HG02798 (cell line): Measurements from ENCODE around the gene LRRN3.

Source experiments
- ATAC-seq: cut with Tn5 transposase; IDR thresholded peaks from one replicate; pipeline ENCODE4 v1.9.1; 2021; ENCODE audit warnings: mild to moderate bottlenecking; ENCODE audit not compliant: unreplicated experiment, poor library complexity

Gene LRRN3

DNA sequence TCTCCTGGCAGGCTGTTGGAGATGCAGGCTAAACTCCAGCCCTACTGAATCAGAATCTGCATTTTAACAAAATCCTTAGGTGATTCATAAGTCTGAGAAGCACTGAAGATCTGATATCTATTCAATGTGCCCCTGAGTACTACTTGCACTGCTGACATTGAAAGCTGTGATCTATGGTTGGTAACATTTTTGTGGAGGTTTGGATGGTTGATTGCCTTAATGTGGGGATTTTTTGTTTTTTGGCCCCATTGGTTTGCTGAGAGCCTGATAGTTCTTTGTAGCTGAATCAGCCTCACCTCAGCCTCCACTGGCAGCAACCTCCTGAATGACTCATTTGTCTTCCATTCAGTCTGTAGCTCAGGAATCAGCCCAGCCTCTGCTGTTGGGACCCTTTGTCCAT is 14.7 kb upstream of the LRRN3 start:
- ATAC-seq = no peak

DNA sequence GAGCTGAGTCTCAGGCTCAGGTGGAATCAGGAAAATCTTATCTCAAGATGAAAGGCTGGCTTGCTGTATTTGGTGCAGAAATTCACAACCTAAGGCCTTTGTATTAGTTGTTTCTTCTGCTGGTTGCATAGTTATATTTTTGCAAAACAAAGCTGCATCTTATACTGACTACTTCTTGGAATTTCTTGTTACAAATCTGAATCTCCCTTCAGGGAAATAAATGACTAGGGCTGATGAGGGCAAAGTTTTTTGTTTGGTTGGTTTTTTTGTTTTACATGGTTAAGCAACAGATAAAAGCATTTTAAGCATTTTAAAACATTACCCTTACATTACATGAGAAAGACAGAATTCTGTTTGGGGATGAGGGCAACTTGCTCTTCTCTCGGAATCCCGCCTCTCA is 13.9 kb upstream of the LRRN3 start:
- no peak for ATAC-seq

DNA sequence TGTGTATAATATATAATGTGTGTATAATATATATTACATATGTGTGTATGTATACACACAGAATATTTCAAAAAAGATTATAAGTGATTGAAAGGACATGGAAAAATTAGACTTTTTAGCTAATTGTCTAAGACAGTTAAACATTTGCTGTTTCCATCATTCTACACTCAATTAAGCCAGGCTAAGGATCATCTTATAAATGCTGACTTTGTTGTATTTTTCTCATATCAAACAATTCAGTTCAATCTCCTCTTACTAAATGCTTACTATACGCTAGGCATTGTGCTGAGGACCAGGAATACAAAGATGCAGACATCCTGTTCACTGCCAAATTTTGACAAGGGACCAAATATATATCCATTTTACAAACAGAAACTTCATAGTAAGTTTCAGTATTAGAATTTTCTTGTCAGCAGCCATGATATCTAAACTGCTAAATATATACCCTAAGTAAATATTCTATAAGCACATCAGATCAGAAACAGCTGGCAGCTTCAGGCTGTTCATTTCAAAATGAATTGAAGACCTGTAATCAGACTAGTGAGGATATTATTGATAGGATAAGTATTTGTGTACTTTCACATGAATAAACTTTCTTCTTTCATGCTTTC is 10.3 kb upstream of the LRRN3 start:
- no peak for ATAC-seq

DNA sequence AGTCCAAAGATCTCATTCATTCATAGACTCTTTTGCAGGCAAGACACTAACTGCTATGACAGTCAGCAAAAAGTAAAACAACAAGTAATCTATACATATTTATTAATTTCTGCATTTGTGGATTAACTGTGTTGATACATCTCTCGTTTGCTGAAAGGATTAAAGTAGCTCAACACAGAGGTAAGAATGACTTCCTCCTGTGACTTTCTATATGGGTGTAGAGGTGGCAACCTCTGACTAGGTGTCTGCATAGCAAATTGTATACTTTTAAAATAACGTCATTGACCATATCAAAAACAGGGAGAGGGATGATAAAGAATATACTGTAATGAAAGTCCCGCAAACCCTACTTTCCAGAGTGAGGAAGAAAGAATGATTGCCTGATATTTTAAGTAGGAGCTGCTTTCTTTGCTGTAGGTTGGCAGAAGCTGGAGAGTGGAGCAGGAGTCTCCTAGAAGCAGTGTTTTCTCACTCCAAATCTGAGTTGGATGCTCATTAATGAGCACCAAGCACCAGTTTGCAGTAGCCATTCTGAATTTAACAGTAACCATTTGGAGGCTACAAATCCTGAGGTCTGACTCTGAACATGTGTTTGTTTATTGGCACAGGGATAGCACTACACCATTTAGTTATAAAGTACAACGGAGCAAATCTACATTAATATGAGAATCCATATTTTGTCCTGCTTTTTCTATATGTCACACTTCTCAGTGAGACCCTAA is 9.2 kb upstream of the LRRN3 start:
- no peak for ATAC-seq

DNA sequence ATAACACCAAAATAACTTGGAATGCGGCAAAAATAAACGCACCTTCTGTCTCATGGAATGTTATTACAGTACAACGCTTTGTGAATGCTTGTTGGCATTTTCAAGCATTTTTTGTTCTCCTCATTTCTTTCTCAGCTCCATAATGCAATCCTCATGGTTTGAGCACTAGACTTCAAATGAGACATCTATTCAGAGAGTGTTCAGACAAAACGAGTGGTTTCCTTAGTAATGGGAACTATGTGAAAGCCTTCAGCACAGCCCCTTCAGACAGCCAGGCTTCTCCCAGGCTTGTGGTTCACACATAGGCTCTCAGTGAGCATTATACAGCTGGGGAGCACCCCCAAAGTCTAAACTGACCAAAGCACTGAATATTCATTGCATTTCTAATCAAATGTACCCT is 8.6 kb upstream of the LRRN3 start:
- ATAC-seq = no peak

DNA sequence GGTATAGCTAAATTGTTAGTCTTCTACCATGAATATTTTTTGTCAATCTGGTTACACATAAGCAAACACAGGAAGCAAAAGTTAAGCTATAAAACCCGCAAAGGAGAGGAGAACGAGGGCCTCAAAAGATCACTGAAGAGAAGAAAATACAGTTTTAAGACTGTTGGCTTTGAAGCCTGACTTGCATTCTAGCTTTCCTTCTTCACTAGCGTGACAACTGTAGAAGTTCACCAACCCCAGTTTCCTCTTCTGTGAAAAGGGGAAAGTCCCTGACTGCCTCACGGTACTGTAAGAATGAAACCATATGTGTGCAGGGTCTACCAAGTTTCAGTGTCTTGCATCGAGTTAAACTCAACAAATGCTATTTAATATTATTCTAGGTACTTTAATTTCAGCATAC is 7.5 kb upstream of the LRRN3 start:
- ATAC-seq = peak; percentile 99

DNA sequence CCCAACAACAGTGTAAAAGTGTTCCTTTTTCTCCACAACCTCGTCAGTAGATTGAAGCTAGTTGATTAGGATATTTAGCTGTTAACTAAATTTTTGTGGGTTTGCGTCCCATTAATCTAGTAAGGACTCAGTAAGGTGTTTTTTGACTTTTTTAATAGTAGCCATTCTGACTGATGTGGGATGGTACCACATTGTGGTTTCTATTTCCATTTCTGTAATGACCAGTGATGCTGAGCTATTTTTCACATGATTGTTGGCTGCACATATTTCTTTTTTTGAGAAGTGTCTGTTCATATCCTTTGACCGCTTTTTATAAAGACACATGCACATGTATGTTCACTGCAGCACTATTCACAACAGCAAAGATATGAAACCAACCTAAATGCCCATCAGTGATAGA is 5.6 kb upstream of the LRRN3 start:
- ATAC-seq = no peak

DNA sequence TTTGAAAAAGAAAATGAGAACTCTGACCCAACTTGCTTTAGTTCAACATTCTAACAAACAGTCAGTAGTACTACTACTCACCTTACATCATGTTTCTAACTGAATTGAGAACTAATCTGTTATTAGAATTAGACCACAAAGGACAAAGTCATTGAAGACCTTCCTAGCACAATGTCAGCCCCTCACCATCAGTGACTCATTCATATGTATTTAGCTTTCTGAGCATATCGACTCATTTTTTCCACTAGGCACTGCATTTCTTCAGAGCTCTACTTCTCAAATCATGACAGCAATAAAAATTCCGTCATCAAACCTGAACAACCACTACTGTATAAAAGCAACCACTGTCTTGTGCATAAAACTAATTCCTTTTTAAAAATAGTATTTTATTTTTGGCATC is 4.4 kb upstream of the LRRN3 start:
- no peak for ATAC-seq

DNA sequence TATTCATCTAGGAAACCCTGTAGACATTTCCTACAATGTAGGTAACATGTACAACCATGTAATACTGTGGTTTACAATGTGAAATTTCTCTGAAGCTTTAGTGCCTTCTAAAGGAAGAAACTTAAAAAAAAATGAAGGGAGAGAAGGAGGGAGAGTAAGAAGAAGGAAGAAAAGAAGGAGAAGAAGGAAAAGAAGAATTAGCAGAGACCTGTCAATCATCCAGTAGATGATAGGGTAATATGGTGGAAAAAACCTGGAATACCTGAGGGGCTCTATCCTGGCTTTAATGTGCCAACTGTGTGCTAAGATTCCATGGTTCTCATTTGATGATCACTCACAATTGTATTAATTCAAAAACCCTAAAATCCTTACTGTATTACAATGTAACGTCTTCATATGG is 2.6 kb upstream of the LRRN3 start:
- no peak for ATAC-seq

DNA sequence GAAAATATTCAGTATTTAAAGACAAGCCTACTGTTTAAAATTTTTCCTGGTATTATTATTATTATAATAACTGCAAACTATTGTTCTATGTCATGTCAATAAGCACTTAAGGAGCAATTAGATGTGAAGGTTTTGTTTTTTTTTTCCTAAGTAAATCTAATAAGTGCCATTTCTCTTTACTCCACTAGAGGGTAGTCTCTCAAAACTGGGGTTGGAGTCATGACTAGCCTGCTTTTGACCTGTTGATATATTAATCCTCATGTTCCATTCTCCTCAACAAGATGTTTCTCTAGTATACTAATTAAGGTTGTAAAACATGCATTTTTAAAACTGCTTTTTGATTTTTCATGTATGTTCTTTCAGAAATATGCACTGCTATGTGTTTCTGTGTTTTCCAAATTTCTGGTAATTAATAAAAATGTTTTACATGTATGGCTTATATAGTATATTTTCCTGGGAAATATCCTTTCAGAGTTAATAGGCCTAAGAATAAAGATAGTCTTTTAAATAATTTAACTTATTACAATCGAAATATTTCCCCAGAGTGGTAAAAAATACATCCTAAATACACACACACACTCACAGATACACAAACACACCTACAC is 1.0 kb upstream of the LRRN3 start:
- ATAC-seq = peak; percentile 55

DNA sequence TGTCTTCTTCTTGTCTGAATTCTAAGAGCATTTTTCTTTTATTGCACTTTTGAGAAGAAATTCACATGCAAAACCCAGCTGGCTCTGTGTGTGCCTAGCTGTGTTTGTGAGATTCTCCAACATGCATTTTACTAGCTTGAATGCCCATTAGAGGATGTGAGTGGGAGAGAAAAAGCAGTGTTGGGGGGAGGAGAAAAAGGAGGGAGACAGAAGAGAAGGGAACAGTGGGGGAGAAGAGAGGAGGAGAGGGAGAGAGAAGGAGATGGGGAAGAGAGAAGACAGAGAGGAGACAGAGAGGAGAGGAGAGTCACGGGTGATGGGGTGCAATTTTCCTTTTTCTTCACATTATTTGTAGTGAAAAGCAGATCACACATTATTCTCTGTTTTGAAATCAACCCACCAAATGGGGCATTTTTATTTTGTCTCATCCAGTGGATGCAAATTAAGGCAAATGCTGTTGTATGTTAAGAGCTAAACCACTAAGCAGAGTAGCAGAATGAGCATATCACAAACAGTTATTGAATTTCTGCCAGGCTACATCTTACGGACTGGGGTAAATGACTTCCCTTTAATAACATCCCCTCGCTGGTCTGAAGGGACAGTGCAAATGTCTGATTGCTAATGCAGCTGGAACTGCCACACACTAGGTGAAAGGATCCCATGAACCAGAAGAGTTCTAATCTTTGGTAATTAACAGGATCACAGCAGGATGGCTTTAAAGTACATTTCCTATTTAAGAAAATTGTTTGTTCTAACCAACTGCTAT is 849 bp downstream of the LRRN3 start:
- ATAC-seq = no peak

DNA sequence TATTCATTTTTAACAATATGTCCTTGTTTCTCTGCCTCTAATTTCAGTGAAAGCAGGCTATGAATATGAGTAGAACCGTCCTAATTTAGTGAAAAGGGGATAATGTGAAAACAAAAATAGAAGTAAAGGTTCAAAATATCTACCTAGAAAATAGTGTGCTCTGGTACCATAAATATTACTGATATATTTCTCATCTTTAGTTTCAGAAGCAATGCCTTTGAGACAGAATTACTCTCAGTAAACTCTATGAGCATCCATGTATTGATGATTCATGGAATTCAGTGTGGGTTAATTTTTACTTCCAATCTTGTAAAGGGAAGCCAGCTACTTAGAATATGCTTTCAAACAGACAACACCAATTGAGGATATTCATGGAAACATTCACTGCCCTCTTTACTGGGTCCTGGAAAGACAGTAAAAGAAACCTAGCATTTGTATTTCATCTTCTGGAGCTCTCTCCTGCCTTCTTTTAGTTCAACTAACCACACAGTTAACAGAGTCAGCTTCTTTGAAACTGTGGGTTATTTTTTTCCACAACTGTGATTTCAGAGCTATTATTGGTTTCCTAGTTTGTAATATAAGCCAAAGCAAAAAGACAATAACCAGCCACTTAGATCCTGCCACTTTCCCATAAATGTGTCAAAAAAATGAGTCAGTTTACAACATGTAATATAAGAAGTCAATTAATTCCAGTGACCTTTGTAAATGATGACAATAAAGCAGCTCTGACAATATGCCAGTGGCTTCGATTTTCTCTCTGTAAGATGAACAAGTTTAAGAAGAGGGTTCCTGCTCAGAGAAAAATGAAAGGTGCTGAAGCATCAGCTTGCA is 1.7 kb downstream of the LRRN3 start:
- peak; percentile 41 for ATAC-seq

DNA sequence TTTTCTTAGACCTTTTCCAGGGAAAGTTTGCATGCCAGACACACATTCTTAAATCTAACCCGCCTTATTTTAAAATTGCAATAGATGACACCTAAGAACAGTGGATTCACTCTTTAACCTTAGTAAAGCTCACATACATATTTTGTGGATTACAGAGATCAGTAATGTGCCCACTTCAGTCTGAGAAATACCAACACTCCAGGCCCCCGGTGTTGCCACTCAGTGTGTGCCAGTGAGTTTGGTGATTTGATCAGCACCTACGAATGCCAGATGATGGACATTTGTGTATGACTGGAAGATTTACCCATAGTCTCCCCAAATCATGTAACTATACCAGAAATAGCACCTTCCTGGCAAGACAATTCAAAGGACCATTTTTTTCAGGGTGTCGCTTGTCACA is 2.6 kb downstream of the LRRN3 start:
- no peak for ATAC-seq

DNA sequence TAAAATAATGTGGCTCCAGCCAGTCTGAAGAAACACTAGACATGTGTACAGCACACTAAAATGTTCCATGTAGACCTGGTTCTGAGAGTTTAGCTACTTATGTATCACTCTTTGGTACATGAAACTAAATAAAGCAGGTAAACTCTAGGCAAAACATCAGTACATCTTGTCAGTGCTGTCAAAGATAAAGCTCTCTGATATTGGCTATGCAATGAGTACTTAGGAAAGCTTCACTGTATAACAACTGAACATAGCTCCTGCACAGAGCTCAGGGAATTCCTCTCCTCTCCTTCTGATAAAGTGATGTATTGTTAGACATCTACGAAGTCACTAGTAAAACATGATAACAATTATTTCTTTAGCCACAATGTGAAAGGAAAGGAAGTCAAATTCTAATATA is 3.5 kb downstream of the LRRN3 start:
- ATAC-seq = no peak

DNA sequence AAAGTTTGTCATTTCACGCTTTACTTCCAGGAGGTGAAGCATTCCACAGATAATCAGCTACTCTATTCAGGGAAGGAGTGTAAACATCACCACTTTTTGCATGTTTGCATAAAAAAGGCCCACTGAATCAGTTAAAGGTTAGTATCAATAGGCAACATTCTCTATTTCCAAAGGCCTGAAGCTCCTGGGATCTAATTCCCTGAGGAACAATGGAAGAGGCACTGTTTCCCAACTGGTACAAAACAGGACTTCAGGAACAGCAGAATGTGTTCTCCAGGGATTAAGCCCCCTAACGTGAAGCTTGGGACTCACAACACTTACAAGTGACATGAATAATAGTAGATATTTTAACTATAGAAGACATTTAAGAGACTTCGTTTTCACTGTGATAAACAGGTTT is 6.1 kb downstream of the LRRN3 start:
- no peak for ATAC-seq

DNA sequence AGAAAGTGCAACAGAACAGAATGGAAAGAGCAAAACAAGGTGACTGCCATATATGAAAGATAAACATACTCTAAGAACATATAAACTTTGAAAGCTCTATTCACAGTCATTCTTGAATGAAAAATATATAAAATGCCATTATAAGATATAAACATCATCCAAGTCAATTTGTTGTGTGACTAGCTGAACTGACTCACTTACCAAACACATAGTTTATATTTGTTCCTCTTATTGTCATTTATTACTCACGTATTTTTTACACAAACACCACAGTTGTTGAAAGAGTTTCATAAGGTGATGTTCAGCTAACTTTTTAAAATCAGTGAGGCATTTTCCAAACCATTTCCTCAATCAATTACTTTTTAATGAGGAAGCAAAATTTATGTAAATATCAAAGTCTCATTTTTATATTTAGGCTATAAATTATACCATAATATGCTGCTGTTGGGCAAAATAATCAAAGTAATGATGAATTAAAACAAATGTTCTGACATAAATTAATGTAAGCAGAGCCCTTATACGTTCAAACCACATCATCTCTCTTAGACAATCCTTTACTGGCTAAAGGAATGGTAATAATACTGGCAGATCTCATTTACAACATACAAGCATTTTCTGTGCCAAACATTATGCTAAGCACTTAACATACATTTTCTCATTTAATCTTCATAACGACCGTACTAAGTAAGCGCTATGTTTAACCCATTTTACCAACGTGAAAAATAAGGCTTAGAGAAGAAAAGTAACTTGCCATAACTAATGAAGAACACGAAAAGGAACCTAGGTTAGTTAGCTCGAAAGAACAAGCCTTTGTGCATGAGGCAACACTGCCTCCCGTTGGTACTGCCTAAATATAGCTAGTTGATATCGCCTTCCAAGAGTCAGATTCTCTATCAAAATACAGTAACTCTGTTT is 7.3 kb downstream of the LRRN3 start:
- ATAC-seq = peak; percentile 86

DNA sequence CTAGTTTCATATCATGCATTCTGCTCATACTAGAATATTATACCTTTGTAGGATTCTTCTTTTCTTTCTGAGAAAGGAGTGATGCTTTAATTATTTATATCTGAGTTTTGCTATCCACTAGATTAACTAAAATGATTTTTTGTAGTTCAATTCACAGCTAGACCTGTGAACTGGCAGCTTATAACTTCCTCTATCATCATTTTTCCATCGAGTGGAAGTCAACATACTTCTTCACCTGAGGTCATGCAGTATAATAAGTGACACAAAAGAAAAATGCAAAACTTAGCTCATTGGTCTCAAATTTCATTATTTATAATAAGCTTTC is 8.0 kb downstream of the LRRN3 start:
- peak; percentile 3 for ATAC-seq

DNA sequence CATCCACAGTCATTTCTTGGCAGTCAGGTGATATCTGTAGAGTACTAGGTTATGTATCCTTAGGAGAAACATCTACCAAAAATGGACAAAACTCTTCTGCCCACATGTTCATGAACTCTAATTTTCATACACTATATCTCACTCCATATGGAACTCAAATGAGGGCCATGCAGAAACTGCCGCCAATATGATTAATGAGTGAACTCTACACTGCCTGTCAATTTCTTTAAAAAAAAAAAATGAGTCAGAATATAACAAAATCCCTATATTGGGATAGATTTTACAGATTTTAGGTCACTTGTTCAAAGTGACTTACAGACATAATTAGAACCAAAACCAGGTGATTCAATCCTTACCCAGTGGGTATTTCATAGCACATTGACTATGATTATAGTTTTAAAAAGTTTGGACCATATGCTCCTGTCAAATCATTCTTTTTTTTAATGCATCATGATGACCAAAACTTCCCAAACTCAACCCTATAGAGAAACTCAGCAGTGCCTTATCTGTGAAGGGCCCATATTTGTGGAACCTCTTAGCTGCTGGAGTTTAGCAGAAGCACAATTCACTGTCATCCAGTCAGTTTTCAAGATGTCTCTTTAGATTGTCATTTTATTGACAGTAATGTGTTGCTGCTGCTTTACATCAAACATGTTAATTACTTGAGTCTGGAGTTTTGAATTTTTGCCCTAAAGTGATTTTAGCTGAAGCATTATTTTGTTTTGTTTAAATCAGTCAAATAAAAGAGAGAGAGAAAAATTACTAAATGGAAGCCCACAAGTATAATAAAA is 11.1 kb downstream of the LRRN3 start:
- ATAC-seq = no peak

DNA sequence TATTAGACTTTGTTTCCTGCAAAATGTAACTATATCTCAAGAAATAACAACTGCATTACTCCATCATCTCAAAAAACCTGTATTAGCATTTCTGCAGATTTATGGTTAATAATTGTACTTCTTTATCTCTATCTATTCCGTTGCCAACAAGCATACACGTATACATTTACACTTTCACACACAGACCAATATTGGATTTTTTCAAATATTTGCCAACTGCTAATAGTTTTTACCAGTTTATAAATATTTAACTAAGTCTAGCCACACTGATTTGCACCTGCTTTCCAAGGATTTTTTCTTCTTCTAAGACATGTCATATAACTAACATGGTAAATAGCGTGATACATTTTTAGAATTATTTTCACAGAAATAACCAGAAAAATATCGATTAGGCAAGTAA is 12.2 kb downstream of the LRRN3 start:
- no peak for ATAC-seq
